Posterior vena cava (tissue), 2 donors: Measurements from ENCODE around the gene ZFHX3. TPM values are rescaled to one million over a fixed set of nuclear protein-coding genes. Genes with fewer than 3 reads are reported as not detected.
A peak's percentile ranks its signal among the peaks of the same experiment; 100 is the strongest.

ENCODE experiments used
- DNase-seq: peaks from one replicate; pipeline ENCODE4 v3.0.0-alpha.2; 2020; ENCODE audit warnings: low spot score
- intact Hi-C, 2 donors: fragments of 100-400 bp; cut with DNase I; formaldehyde crosslinking; loops; one replicate each; pipeline versions ENCODE4 v1.14.1 to v1.14.2; 2022 to 2023
- total RNA-seq, 2 donors: library from RNA; stranded (reverse); fragmentation: NEBNext Ultra II Directional; extraction: Animal tissue kit (Norgen Biotek cat#: 25700); gene quantifications; one replicate each; pipeline ENCODE4 v1.2.1, GENCODE V29; 2021
- donor health status: DM: yes; HTN: yes; CAD: no.
- donor health status: DM: yes; HTN: yes; CAD: no.

ZFHX3 gene
- total RNA-seq, 2 donors from 2014 or later = 40.8 to 43.7 TPM

DNA sequence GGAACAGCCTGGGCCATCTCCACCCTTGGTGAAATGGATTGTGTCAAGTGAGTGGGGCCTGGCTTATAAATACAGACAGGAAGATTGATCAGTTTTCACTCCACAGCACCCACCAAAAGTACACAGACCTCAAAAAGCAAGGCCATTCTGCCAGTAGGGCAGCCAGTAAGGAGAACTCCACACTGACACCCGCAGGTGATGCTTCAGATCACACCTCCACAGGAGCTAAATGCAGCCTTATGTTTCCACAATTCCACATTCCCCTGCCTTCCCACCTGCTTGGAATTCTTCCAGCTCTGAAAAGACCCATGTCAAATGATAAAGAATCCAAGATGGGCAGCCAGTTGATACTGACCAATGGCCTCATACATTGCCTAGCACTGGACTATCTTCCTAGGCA is 191.1 kb downstream of the ZFHX3 start:
- intact Hi-C loops = loop anchor here in 1 of 2 donors (2.0 kb wide), 1 partner anchor 52 kb away; no protein-coding TSS in a partner anchor
- no peak for DNase-seq

GRCh38 chr16:72854267-72854959 is 193.5 kb downstream of the ZFHX3 start:
- DNase-seq = no peak
- intact Hi-C loops = loop anchor here in 1 of 2 donors (5.0 kb wide), 1 partner anchor 193 kb away; the partner anchor contains the start of gene ZFHX3

- intact Hi-C loops = loop anchor here in 1 of 2 donors (5.0 kb wide), 1 partner anchor 194 kb away; the partner anchor contains the start of gene ZFHX3
- no peak for DNase-seq
Observed at GRCh38 chr16:72853575-72854266, 194.2 kb downstream of the ZFHX3 start.

GRCh38 chr16:72852421-72852820 is 195.5 kb downstream of the ZFHX3 start:
- no peak for DNase-seq
- intact Hi-C loops = loop anchor here in 1 of 2 donors (5.0 kb wide), 1 partner anchor 195 kb away; the partner anchor contains the start of gene ZFHX3

GRCh38 chr16:72850853-72851252 is 197.1 kb downstream of the ZFHX3 start:
- no peak for DNase-seq

GRCh38 chr16:72850021-72850420 is 197.9 kb downstream of the ZFHX3 start:
- intact Hi-C loops = loop anchor here in 1 of 2 donors (5.0 kb wide), 1 partner anchor 197 kb away; the partner anchor contains the start of gene ZFHX3
- DNase-seq = no peak

More at GRCh38 chr16:72850853-72851252, 197.1 kb downstream of the ZFHX3 start:
- intact Hi-C loops = loop anchor here in 1 of 2 donors (5.0 kb wide), 1 partner anchor 196 kb away; the partner anchor contains the start of gene ZFHX3

GRCh38 chr16:72848759-72849664 is 198.9 kb downstream of the ZFHX3 start:
- intact Hi-C loops = no loop called here
- peak; percentile 96 for DNase-seq

DNA sequence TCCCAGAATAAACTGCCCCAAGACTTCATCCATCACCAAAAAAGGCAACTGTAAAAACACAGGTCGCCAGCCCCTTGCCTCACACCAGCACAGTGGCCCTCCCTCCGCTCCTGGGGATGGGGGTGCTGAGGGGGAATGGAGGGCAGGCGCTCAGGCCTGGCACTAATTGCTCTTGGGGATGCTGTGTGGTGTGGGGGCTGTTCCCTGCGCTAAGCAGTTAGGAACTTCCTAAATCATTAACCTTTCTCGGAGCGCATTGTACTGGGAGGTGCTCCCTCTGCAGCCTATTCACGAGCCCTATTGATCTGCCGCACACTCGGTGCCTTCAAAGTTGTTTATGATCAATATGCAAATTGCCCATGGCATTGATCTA is 199.9 kb downstream of the ZFHX3 start:
- no peak for DNase-seq
- intact Hi-C loops = no loop called here

DNA sequence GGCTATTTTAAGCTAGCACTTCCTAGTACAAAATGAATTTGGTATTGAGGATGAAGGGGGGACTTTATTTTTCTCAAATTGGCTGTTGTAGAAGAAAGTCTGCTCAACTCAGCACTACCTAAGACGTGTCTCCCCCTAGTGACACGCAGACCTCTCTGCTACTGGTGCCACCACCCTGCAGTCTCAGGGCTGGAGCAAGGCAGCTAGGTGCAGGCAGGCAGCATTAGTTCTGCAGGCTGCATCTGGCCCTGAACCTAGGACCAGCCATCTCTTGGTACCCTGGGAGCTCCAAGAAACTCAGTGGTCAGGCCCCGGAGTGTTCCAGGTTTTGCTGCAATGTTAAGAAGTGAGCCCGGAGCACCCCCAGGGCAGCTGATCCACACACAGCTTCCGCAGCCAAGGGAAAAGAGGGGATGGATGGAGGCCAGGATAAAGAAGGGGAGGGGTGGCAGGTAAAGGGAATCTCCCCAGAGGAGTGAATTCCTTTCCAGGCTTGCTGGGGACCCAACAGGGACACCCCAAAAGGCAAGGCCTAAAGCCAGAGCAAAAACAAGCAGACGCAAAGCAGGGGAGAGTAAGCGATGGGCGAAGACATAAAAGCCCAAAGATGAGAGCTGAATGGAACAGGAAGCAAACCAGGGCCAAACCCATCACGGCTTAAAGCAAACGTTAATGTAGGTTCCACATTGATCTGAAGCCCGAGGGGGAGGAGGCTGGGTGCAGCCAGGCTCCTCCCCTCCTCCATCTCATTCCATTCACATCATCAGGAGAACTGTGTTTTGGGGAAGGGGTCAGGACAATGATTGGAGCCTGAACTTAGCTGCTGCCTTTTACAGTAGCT is 200.5 kb downstream of the ZFHX3 start:
- no peak for DNase-seq
- intact Hi-C loops = no loop called here

GRCh38 chr16:72846594-72846993 is 201.3 kb downstream of the ZFHX3 start:
- no peak for DNase-seq
- intact Hi-C loops = no loop called here

DNA sequence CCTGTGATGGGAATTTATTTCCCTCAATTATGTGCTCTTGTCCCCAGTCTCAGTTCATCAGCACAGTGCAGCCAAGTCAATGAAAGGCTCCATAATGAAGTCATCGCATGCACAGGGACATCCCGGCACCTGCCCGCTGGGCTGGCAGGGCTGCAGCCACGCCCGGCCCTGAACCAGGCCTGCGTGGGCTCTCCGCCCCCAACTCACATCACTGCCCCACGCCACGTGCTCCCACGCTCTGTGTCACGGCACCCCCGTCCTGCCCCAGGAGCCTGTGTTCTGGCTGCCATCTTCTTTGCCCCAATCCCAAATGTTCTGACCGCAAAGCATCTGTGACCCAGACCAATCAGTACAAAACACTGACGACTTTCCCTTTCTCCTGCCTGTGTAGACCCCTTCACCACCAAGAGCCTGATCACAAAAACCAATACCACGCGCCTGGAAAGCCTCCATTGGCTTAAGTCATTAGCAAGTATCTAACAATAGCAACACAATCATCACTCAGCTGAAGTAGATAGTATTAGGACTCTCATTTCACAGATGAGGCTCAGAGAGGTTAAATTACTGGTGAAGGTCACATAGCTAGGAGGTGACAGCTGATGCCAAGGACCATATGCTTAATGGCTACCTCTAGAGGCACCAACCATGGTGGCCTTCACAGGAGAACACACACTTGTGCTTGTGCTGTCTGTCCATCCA is 202.5 kb downstream of the ZFHX3 start:
- intact Hi-C loops = no loop called here
- DNase-seq = no peak

DNA sequence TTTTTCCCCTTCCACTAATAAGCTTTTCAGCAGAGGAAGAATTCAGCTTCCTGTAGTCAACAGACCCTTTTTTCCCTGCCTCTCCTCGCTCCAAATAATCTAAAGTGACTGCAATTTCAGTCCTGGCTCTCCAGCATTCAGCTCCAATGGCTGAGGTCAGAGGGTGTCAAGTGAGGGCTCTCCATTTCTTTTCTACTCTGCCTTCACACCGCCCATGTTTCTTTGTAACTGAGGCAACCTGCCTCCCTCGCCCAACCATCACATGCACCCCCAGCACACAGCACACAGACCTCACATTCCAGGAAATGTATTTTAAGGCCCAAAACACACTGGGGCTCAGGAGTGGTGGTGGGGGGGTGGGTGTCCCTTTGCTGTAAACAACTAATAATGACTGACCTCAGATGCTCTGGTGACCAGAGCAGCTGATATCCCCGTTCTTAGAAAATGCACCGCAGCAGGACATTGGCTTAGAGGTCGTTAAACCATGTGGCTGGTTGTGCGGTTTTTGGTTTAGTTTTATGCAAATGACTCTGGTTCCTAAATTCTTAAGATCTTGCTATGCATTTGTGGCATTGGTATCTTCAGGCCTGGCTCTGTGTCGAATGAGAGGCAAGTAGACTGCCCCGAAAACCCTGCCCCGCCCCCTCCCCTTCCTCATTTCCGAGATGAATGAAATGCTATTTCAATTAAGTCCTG is 203.6 kb downstream of the ZFHX3 start:
- intact Hi-C loops = no loop called here
- no peak for DNase-seq

DNA sequence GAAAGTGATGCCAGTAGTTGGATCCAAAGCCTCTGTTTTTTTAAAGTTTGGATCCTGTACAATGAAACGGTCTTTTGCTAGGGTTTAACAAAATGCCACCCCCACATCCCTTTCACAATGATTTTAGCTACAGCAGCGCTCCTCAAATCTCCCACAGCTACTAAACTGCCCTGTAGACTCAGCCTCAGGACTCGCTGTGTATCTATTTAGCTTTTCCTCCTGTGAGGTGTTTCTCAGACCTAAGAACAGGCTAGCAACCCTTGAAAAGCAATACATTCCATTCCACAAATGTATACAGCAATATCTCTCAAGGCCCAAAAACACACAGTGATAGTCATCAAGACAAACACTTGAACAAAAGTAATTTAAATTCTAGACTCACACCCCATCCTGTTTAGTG is 206.4 kb downstream of the ZFHX3 start:
- DNase-seq = no peak
- intact Hi-C loops = no loop called here

DNA sequence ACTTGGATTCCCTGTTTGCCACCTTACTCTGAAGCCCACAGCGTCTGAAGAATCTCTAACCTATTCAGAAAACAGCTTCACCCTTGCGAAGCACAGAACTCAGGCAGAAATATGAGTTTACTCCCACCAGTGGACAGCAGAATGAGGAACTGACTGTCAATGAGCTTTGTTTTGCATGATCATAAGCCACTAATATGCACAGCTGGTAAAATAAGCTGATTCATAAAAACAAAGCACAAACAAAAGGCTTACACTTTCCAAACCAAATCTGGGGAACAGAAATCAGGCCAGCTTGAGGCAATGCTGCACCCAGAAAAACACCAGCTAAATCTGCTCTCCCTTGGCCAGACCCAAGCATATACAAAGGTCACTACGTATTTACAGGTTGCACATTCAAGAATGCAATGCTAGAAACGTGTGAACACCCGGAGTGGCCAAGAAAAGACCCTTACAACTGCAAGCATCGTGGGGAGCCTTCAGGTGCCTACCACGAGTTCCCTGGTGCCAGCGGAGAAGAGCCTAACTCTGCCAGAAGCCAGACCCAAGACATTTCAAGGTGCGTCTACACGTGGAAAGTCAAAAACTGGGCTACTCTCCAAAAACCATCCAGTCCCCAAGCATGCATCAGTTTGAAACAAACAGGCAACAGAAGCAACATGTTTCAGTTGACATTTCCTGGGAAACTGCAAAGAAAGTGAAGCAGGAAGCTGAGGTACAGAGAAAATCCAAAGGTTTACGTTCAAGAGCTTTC is 207.1 kb downstream of the ZFHX3 start:
- intact Hi-C loops = no loop called here
- DNase-seq = no peak

GRCh38 chr16:72838951-72839350 is 209.0 kb downstream of the ZFHX3 start:
- intact Hi-C loops = loop anchor here (10.0 kb wide), 3 partner anchors 116 to 356 kb away; partner anchors contain the start of gene ZFHX3 (in 1 of the 2)
- DNase-seq = no peak

GRCh38 chr16:72838586-72838910 is 209.4 kb downstream of the ZFHX3 start:
- DNase-seq = no peak
- intact Hi-C loops = loop anchor here (10.0 kb wide), 3 partner anchors 116 to 356 kb away; partner anchors contain the start of gene ZFHX3 (in 1 of the 2)
